Gastrocnemius medialis (tissue), 4 donors: ENCODE measurements around the gene SKA1. TPM values are rescaled to one million over a fixed set of nuclear protein-coding genes. Genes with fewer than 3 reads are reported as not detected.
A peak's percentile ranks its signal among the peaks of the same experiment; 100 is the strongest.

ENCODE experiments used
- ATAC-seq, 2 donors: fragments of 150-250 bp; one replicate each; pipeline ENCODE4 v1.9.1; 2016
- DNase-seq, 2 donors: peaks; one replicate each; pipeline ENCODE4 v3.0.0-alpha.2; 2019
- H3K27ac ChIP-seq, 4 donors: fragments of 200-600 bp; sonication (generic); 1 replicate in 1 of 4; 2 replicates in 3 of 4; pipeline ENCODE4 v1.5.1; 2016 to 2018; ENCODE audit warnings: mild to moderate bottlenecking in 2 of 4, moderate library complexity in 1 of 4
- H3K27me3 ChIP-seq, 3 donors: fragments of 200-600 bp; sonication (generic) in 2 of 3; 1 replicate in 1 of 3; 2 replicates in 2 of 3; pipeline versions ENCODE4 v1.5.1 to v1.6.0; 2016 to 2019; ENCODE audit warnings: mild to moderate bottlenecking in 1 of 3, moderate library complexity in 1 of 3
- H3K36me3 ChIP-seq, 2 donors: fragments of 200-600 bp; sonication (generic) in 1 of 2; one replicate each; pipeline ENCODE4 v1.5.1; 2017 to 2018
- H3K4me1 ChIP-seq, 2 donors: fragments of 200-600 bp; sonication (generic) in 1 of 2; one replicate each; pipeline ENCODE4 v1.5.1; 2016 to 2017; ENCODE audit warnings: mild to moderate bottlenecking in 2 of 2
- H3K4me3 ChIP-seq, 4 donors: fragments of 200-600 bp; sonication (generic) in 3 of 4; 1 replicate in 1 of 4; 2 replicates in 3 of 4; pipeline ENCODE4 v1.5.1; 2016 to 2019; ENCODE audit warnings: mild to moderate bottlenecking in 2 of 4
- H3K9me3 ChIP-seq, 3 donors: fragments of 200-600 bp; sonication (generic) in 2 of 3; 1 replicate in 1 of 3; 2 replicates in 2 of 3; pipeline ENCODE4 v1.5.1; 2016 to 2019
- CTCF ChIP-seq, 5 experiments: fragments of 450-650 bp in 3 of 5; fragments of 200-600 bp in 2 of 5; sonication (generic) in 2 of 5; IDR thresholded peaks in 4 of 5; conservative IDR thresholded peaks in 1 of 5; 1 replicate in 4 of 5; 2 replicates in 1 of 5; pipeline ENCODE4 v1.5.1; 2016 to 2019; ENCODE audit warnings: antibody characterized with exemption in 5 of 5, mild to moderate bottlenecking in 3 of 5, moderate library complexity in 3 of 5
- POLR2A ChIP-seq, 2 donors: fragments of 450-650 bp; IDR thresholded peaks; one replicate each; pipeline ENCODE4 v1.6.1; 2017; ENCODE audit warnings: antibody characterized with exemption in 2 of 2, mild to moderate bottlenecking in 2 of 2, moderate library complexity in 2 of 2
- in situ Hi-C, 4 donors: fragments of 200-750 bp; cut with MboI; loops; one replicate each; pipeline versions ENCODE4 v1.15.0 to v1.8.0; 2017; ENCODE audit warnings: low sequenced_read_pairs in 4 of 4
- intact Hi-C: fragments of 100-400 bp; cut with DNase I; formaldehyde crosslinking; loops from one replicate; pipeline ENCODE4 v1.15.1; 2023; ENCODE audit warnings: low total_unique reads
- total RNA-seq, 4 donors: library from RNA; depleted of rRNA; stranded (reverse); fragments of >200 nt; gene quantifications; one replicate each; pipeline versions ENCODE4 v1.1.0 to v1.2.3, GENCODE V29; 2016

Gene SKA1
- total RNA-seq, 4 donors from 2014 or later, result 0.15 to 0.16 TPM; not detected in 2

DNA sequence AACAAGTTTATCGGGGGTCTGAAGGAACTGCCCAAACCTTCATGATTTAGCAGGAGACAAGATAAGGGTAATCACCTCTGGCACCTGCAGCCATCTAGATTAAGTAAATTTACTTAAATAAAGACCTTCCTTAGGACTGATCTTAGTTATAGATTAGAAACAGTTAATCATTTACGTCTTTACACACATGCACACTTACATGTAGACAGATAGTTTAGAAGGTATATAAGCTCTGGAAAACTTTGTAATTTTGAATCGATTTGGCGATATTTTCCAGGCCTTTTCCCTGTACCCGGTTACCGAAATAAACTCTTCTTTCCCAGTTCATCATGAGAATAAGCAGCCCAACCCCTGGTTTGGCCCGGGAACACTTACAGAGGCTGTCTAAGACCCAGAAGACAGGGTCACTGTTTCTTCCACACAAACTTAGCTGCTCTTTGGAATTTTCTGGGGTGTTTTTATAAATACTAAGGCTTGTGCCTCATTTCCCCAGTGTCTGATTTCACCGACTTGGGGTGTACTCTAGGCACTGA lies 560 bp upstream of the SKA1 start:
- no peak for TF ChIP-seq POLR2A (IDR thresholded peaks at IDR 0.05)
- Histone ChIP-seq H3K27me3 (no peaks in the 10 kb centered on the region), H3K27ac (peak overlapping the region; percentile 70 to 77 (median 74)), H3K36me3 (no peaks in the 10 kb centered on the region), H3K4me1 (peaks cover 7 to 8% of the 10 kb centered on the region in 2 donors), H3K9me3 (peaks cover 0 to 8% (median 0%) of the 10 kb centered on the region in 3 donors), H3K4me3 (peak overlapping the region; percentile 50 to 60 (median 56))
- ATAC-seq (no peak), DNase-seq (no peak)
- in situ Hi-C loops (loop anchor here in 1 of 4 donors (10.0 kb wide), 1 partner anchor 109 kb away; the partner anchor contains the start of gene CFAP53), intact Hi-C loops (loop anchor here (2.0 kb wide), 2 partner anchors 65 to 93 kb away; partner anchors contain the start of gene MBD1)

GRCh38 chr18:50377061-50377798 lies 2.4 kb downstream of the SKA1 start:
- Histone ChIP-seq H3K27me3 (no peaks in the 10 kb centered on the region), H3K36me3 (no peaks in the 10 kb centered on the region), H3K4me1 (peaks cover 7 to 8% of the 10 kb centered on the region in 2 donors), H3K4me3 (no peak overlapping the region), H3K27ac (no peak overlapping the region), H3K9me3 (no peaks in the 10 kb centered on the region)
- in situ Hi-C loops, result loop anchor here in 1 of 4 donors (10.0 kb wide), 1 partner anchor 112 kb away; the partner anchor contains the start of gene CFAP53
- intact Hi-C loops, result no loop called here
- no peak for ATAC-seq
- DNase-seq, result no peak
- no peak for TF ChIP-seq CTCF (IDR thresholded peaks at IDR 0.05 in 4 of 5, conservative IDR thresholded peaks at IDR 0.05 in 1 of 5)
- no peak for TF ChIP-seq POLR2A (IDR thresholded peaks at IDR 0.05)

- no peak overlapping the region for H3K27ac ChIP-seq
- ATAC-seq, result no peak
- TF ChIP-seq POLR2A (IDR thresholded peaks at IDR 0.05) (no peak), CTCF (IDR thresholded peaks at IDR 0.05 in 4 of 5, conservative IDR thresholded peaks at IDR 0.05 in 1 of 5) (no peak)
- intact Hi-C loops (no loop called here), in situ Hi-C loops (no loop called here)
- no peaks in the 10 kb centered on the region for H3K9me3 ChIP-seq
- DNase-seq, result no peak
- H3K36me3 ChIP-seq, result no peaks in the 10 kb centered on the region
- no peak overlapping the region for H3K4me3 ChIP-seq
- no peaks in the 10 kb centered on the region for H3K27me3 ChIP-seq
- H3K4me1 ChIP-seq, result no peaks in the 10 kb centered on the region
Observed at GRCh38 chr18:50388988-50389387, 14.1 kb downstream of the SKA1 start.

DNA sequence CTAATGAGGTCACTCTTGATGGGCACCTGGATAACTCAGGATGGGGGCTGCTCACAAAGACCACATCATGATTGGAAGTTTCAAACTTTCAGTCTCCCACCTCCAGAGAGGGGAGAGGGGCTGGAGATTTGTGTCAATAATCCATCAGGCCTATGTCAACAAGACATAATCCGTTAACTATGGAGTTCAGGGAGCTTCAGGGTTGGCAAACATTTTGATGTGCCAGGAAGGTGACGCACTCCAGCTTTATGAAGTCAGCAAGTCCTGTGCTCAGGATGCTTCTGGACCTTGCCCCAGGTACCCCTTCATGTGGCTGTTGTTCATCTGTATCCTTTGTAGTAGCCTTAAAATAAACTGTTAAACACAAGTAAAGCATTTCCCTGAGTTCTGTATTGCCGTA lies 19.0 kb downstream of the SKA1 start:
- Histone ChIP-seq H3K27me3 (peaks cover 0 to 4% (median 0%) of the 10 kb centered on the region in 3 donors), H3K36me3 (no peaks in the 10 kb centered on the region), H3K9me3 (no peaks in the 10 kb centered on the region), H3K27ac (no peak overlapping the region), H3K4me3 (no peak overlapping the region), H3K4me1 (no peaks in the 10 kb centered on the region)
- ATAC-seq (no peak), DNase-seq (no peak)
- in situ Hi-C loops, result no loop called here
- no peak for TF ChIP-seq CTCF (IDR thresholded peaks at IDR 0.05 in 4 of 5, conservative IDR thresholded peaks at IDR 0.05 in 1 of 5)
- no peak for TF ChIP-seq POLR2A (IDR thresholded peaks at IDR 0.05)
- intact Hi-C loops, result no loop called here

- no peak for TF ChIP-seq POLR2A (IDR thresholded peaks at IDR 0.05)
- TF ChIP-seq CTCF (IDR thresholded peaks at IDR 0.05 in 4 of 5, conservative IDR thresholded peaks at IDR 0.05 in 1 of 5), result no peak
- H3K27ac ChIP-seq, result no peak overlapping the region
- DNase-seq, result no peak
- no peak overlapping the region for H3K4me3 ChIP-seq
- no peaks in the 10 kb centered on the region for H3K4me1 ChIP-seq
- H3K9me3 ChIP-seq, result no peaks in the 10 kb centered on the region
- H3K36me3 ChIP-seq, result no peaks in the 10 kb centered on the region
- no peak for ATAC-seq
- peaks cover 0 to 13% (median 0%) of the 10 kb centered on the region in 3 donors for H3K27me3 ChIP-seq
- intact Hi-C loops, result no loop called here
- in situ Hi-C loops, result no loop called here
Observed at GRCh38 chr18:50395093-50395492, 20.2 kb downstream of the SKA1 start.
